CD14-positive monocyte (primary cell): Measurements from ENCODE around the gene APH1B. TPM values are rescaled to one million over a fixed set of nuclear protein-coding genes. Genes with fewer than 3 reads are reported as not detected.

Source experiments
- DNase-seq, 3 donors: peaks; one replicate each; pipeline ENCODE4 v3.0.0-alpha.2; 2011 to 2022
- H2AFZ ChIP-seq: 2 replicates; pipeline ENCODE4 v1.6.0; 2012; ENCODE audit warnings: mild to moderate bottlenecking, low read depth, low read length, inconsistent platforms; ENCODE audit not compliant: insufficient read depth, poor library complexity, severe bottlenecking
- H3K27ac ChIP-seq, 2 donors: 1 replicate in 1 of 2; 2 replicates in 1 of 2; pipeline ENCODE4 v1.5.1; 2012 to 2013; ENCODE audit warnings: low read length in 2 of 2, control low read depth in 1 of 2, inconsistent platforms in 1 of 2, low read depth in 1 of 2, mild to moderate bottlenecking in 1 of 2
- H3K27me3 ChIP-seq, 2 donors: one replicate each; pipeline versions ENCODE4 v1.6.0 to v1.6.1; 2011 to 2013; ENCODE audit warnings: low read length in 2 of 2; ENCODE audit not compliant: control insufficient read depth in 2 of 2, insufficient read depth in 2 of 2
- H3K36me3 ChIP-seq, 2 donors: replicated peaks in 1 of 2; 1 replicate in 1 of 2; 2 replicates in 1 of 2; pipeline versions ENCODE4 v1.5.1 to v1.6.1; 2012 to 2013; ENCODE audit warnings: low read length in 2 of 2, control low read depth in 1 of 2, inconsistent platforms in 1 of 2, mild to moderate bottlenecking in 1 of 2; ENCODE audit not compliant: insufficient read depth in 2 of 2, control insufficient read depth in 1 of 2
- H3K4me1 ChIP-seq, 2 donors: 1 replicate in 1 of 2; 2 replicates in 1 of 2; pipeline versions ENCODE4 v1.5.1 to v1.6.1; 2012 to 2013; ENCODE audit warnings: low read length in 2 of 2, control low read depth in 1 of 2, inconsistent platforms in 1 of 2, mild to moderate bottlenecking in 1 of 2, moderate library complexity in 1 of 2; ENCODE audit not compliant: insufficient read depth in 2 of 2, control insufficient read depth in 1 of 2
- H3K4me2 ChIP-seq: replicated peaks from 2 replicates; pipeline ENCODE3; 2012; ENCODE audit warnings: low read length, moderate library complexity, mild to moderate bottlenecking; ENCODE audit not compliant: poor library complexity, severe bottlenecking; ENCODE audit errors: extremely low read depth
- H3K4me3 ChIP-seq, 3 experiments: fragments of 200-600 bp in 1 of 3; sonication (generic) in 1 of 3; replicated peaks in 1 of 3; 1 replicate in 2 of 3; 2 replicates in 1 of 3; pipeline ENCODE4 v1.5.1; 2011 to 2013; ENCODE audit warnings: low read length in 3 of 3, mild to moderate bottlenecking in 3 of 3, control low read depth in 2 of 3, low read depth in 2 of 3, inconsistent platforms in 1 of 3, moderate library complexity in 1 of 3
- H3K79me2 ChIP-seq: 2 replicates; pipeline ENCODE4 v1.6.0; 2012; ENCODE audit warnings: mild to moderate bottlenecking, control low read depth, inconsistent platforms, low read length, moderate library complexity; ENCODE audit not compliant: insufficient read depth
- H3K9ac ChIP-seq: 2 replicates; pipeline ENCODE4 v1.6.0; 2017; ENCODE audit warnings: low read length, mild to moderate bottlenecking; ENCODE audit not compliant: insufficient read depth, poor library complexity, severe bottlenecking
- H3K9me3 ChIP-seq, 2 donors: replicated peaks in 1 of 2; 1 replicate in 1 of 2; 2 replicates in 1 of 2; pipeline versions ENCODE4 v1.5.1 to v1.6.1; 2012 to 2013; ENCODE audit warnings: low read length in 2 of 2, control low read depth in 1 of 2; ENCODE audit not compliant: control insufficient read depth in 1 of 2, insufficient read depth in 1 of 2
- H4K20me1 ChIP-seq: 2 replicates; pipeline ENCODE4 v1.6.0; 2012; ENCODE audit warnings: mild to moderate bottlenecking, low read length, control low read depth, moderate library complexity; ENCODE audit not compliant: insufficient read depth
- H3K27ac Mint-ChIP-seq, 7 donors: one replicate each; pipeline ENCODE4 v1.8.0; 2020; ENCODE audit warnings: mild to moderate bottlenecking in 7 of 7, mixed read lengths in 7 of 7, moderate library complexity in 6 of 7, inconsistent platforms in 2 of 7
- H3K27me3 Mint-ChIP-seq, 3 donors: one replicate each; pipeline ENCODE4 v1.8.0; 2021 to 2022; ENCODE audit warnings: low read depth in 3 of 3, mild to moderate bottlenecking in 3 of 3, mixed read lengths in 3 of 3, moderate library complexity in 3 of 3, inconsistent platforms in 1 of 3
- H3K36me3 Mint-ChIP-seq, 2 donors: one replicate each; pipeline ENCODE4 v1.8.0; 2020; ENCODE audit warnings: mixed read lengths in 2 of 2, inconsistent platforms in 1 of 2, mild to moderate bottlenecking in 1 of 2
- H3K4me1 Mint-ChIP-seq: one replicate; pipeline ENCODE4 v1.8.0; 2020; ENCODE audit warnings: mild to moderate bottlenecking, mixed read lengths
- H3K4me3 Mint-ChIP-seq, 2 donors: one replicate each; pipeline ENCODE4 v1.8.0; 2020; ENCODE audit warnings: mild to moderate bottlenecking in 2 of 2, mixed read lengths in 2 of 2, moderate library complexity in 1 of 2
- H3K9me3 Mint-ChIP-seq, 7 donors: one replicate each; pipeline ENCODE4 v1.8.0; 2020 to 2022; ENCODE audit warnings: mixed read lengths in 7 of 7, mild to moderate bottlenecking in 6 of 7, moderate library complexity in 6 of 7, inconsistent platforms in 2 of 7
- CTCF ChIP-seq: fragments of 200-600 bp; IDR thresholded peaks from one replicate; pipeline ENCODE4 v1.8.0; 2022; ENCODE audit warnings: antibody characterized with exemption, mild to moderate bottlenecking
- WGBS: methylation state at CpG from one replicate; pipeline ENCODE4 v1.1.5; 2013; ENCODE audit warnings: missing lambda C conversion rate; ENCODE audit not compliant: insufficient coverage; 5-methylcytosine and 5-hydroxymethylcytosine counted together
- intact Hi-C, 2 donors: fragments of 100-400 bp; cut with micrococcal nuclease; formaldehyde crosslinking; loops; one replicate each; pipeline versions ENCODE4 v1.15.0 to v1.15.1; 2023
- polyA plus RNA-seq, 3 donors: library from polyadenylated mRNA; depleted of rRNA in 1 of 3; unstranded in 2 of 3; stranded (reverse) in 1 of 3; fragments of 300-500 nt in 2 of 3; fragments of >200 nt in 1 of 3; fragmentation: Illumina TruSeq in 2 of 3; gene quantifications; 1 replicate in 2 of 3; 2 replicates in 1 of 3; pipeline ENCODE4 v1.2.3, GENCODE V29; 2012 to 2021

The APH1B gene
- polyA plus RNA-seq, 3 donors, result 13.6 to 57.1 (median 54.8) TPM

- Mint-ChIP-seq H3K36me3 (no peaks in the 10 kb centered on the region), H3K27ac (no peak overlapping the region), H3K4me1 (no peaks in the 10 kb centered on the region), H3K27me3 (peaks cover 2 to 3% (median 2%) of the 10 kb centered on the region in 3 donors), H3K9me3 (no peaks in the 10 kb centered on the region), H3K4me3 (no peak overlapping the region)
- no peaks in the 10 kb centered on the region for H3K36me3 ChIP-seq
- H3K79me2 ChIP-seq, result no peaks in the 10 kb centered on the region
- TF ChIP-seq CTCF, result no peak
- DNase-seq, result no peak
- no peaks in the 10 kb centered on the region for H4K20me1 ChIP-seq
- H3K4me2 ChIP-seq, result no peak overlapping the region
- H3K9ac ChIP-seq, result no peak overlapping the region
- intact Hi-C loops, result no loop called here
- H3K27ac ChIP-seq, result no peak overlapping the region
- WGBS, result 95% methylated on average over 4 of the region's 9 CpGs
- H3K4me1 ChIP-seq, result no peaks in the 10 kb centered on the region
- H2AFZ ChIP-seq, result no peak overlapping the region
- H3K9me3 ChIP-seq, result no peaks in the 10 kb centered on the region
- no peaks in the 10 kb centered on the region for H3K27me3 ChIP-seq
- no peak overlapping the region for H3K4me3 ChIP-seq
Observed at GRCh38 chr15:63323798-63324563, 46.6 kb downstream of the APH1B start.

GRCh38 chr15:63324770-63325169, 47.4 kb downstream of the APH1B start:
- Histone ChIP-seq H3K79me2 (no peaks in the 10 kb centered on the region), H4K20me1 (no peaks in the 10 kb centered on the region), H2AFZ (no peak overlapping the region), H3K27me3 (no peaks in the 10 kb centered on the region), H3K27ac (no peak overlapping the region), H3K36me3 (no peaks in the 10 kb centered on the region), H3K4me3 (no peak overlapping the region), H3K4me1 (no peaks in the 10 kb centered on the region), H3K9me3 (no peaks in the 10 kb centered on the region), H3K9ac (no peak overlapping the region), H3K4me2 (no peak overlapping the region)
- DNase-seq, result no peak
- no peaks in the 10 kb centered on the region for H3K9me3 Mint-ChIP-seq
- no peaks in the 10 kb centered on the region for H3K36me3 Mint-ChIP-seq
- no peak overlapping the region for H3K27ac Mint-ChIP-seq
- no peaks in the 10 kb centered on the region for H3K4me1 Mint-ChIP-seq
- 100% methylated on average over 2 of the region's 7 CpGs for WGBS
- H3K27me3 Mint-ChIP-seq, result peaks cover 2 to 3% (median 2%) of the 10 kb centered on the region in 3 donors
- TF ChIP-seq CTCF, result no peak
- H3K4me3 Mint-ChIP-seq, result no peak overlapping the region
- intact Hi-C loops, result no loop called here
